A549 treated with GW870086 at 1 μM for 4 hours (cell line): ENCODE results near the gene POTEB2. TPM values are rescaled to one million over a fixed set of nuclear protein-coding genes. Genes with fewer than 3 reads are reported as not detected.

ENCODE experiments used
- total RNA-seq: library from RNA; stranded (reverse); fragments of 200-300 nt; extraction: Qiagen RNA extraction; gene quantifications from 5 replicates; pipeline ENCODE4 v1.2.3, GENCODE V29; 2022; ENCODE audit warnings: low read depth

Gene POTEB2
- total RNA-seq = not detected in 5 replicates

DNA sequence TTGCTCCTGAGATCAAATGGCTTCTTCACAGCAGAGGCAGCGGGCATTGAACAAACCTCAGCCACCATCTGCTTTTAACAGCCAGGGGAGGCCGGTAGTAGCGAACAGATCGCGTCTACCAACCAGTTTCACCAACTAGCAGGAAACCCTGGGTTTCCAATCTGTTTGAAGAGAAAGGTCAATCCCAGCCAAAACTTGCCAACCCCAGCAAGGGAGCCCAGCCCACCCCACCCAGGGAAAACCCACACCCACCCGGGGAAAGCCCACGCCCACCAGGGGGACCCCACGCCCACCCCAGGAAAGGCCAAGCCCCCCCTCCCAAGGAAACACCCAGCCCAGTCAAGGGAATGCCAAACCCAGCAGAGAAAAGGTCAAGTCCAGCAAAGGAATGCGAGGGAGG is at the start of gene POTEB2:
Gene POTEB2, minus strand, starts transcription at position 101 of the 400 bp plus-strand sequence. Its CDS starts 33 bp downstream, at position 68.

